ENCODE data around the gene MAP6. TPM values are rescaled to one million over a fixed set of nuclear protein-coding genes. Genes with fewer than 3 reads are reported as not detected.

The MAP6 gene
- total and polyA plus RNA-seq, 2 of the 13 experiments (the other 11 are each of a cell fraction or from before 2014, with no cell fraction given): 0.04 TPM; not detected in 1

DNA sequence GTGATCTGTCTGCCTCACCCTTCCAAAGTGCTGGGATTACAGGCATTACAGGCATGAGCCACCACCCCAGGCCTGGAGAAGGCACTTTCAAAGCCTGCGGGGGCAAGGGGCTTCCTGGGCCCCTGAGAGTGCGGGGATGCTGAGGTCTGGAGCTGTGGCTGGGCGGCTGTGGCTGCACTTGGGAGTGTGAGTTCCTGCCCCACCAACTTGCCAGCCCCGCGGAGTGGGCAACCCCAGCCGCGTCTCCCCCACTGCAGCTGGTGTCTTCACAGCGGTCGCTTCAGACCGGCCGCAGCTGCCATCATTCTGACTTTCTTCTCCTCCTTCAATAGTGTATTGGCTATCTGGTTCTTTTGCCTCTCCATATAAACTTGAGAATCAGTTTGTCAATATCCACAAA lies 10.7 kb upstream of the MAP6 start (continued):
- TF ChIP-seq ZBTB49 (CRISPR knock-in tag; IDR thresholded peaks at IDR 0.05; ENCODE audit: borderline replicate concordance): no peak

DNA sequence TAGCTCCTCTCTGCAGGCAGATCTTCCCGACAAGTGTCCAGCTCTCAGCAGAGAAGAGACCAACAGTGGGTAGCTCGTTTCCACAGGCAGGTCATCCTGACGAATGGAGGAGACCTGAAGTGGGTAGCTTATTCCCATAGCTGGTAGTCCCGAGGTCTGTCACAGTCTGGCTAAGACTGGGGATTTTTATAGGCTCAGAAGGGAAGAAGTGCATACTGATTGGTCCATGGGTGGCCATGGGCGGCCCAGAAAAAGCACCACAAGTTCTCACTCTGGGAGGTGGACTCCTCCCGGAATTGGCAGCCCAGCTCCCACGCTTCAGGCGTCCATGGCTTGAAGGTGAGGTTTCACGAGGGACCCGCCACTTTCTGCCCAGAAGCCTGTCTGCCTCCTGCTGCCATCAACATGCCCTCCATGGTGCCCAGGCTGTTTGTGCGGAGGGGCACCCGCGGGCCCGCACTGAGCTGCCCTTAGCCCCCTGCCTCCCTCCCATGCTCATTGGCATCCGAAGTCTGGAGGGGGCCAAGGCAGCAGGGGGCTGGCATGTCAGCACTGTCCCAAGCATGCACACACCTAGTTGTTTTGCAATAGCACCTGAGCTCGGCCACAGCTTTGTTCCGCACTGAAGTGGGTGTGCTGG lies 9.9 kb upstream of the MAP6 start:
- no peak overlapping the region for H2AFZ ChIP-seq (ENCODE audit: low read length)
- no peak overlapping the region for H3K9ac ChIP-seq (ENCODE audit: insufficient read depth, low read depth, low read length)
- H3K4me1 ChIP-seq (ENCODE audit: insufficient read depth, low read length): no peaks in the 10 kb centered on the region
- BruUV-seq (replicated peaks): no TSS peak
- H3K27me3 ChIP-seq (ENCODE audit: control insufficient read depth in 1 of 2, insufficient read depth in 2 of 2, low read length in 2 of 2): peaks cover 0 to 4% of the 10 kb centered on the region in 2 experiments; a peak in 1 of 5 replicates
- no peaks in the 10 kb centered on the region; a peak in 1 of 5 replicates for H3K36me3 ChIP-seq (replicated peaks in 1 of 2; ENCODE audit: control insufficient read depth in 1 of 2, insufficient read depth in 2 of 2, low read length in 2 of 2)
- ChIA-PET CTCF (ENCODE audit: low intra/inter-chr PET ratio, low total read pairs) (no interaction called here), POLR2A (no interaction called here)
- no peaks in the 10 kb centered on the region for H4K20me1 ChIP-seq (ENCODE audit: insufficient read depth, low read length)
- no peaks in the 10 kb centered on the region for H3K79me2 ChIP-seq (ENCODE audit: insufficient read depth, low read length)
- no peak overlapping the region for H3K4me3 ChIP-seq (replicated peaks in 1 of 3; ENCODE audit: insufficient read depth in 1 of 3, low read depth in 2 of 3, low read length in 3 of 3)
- H3K27ac ChIP-seq (ENCODE audit: extremely low read length, insufficient read depth, low read length): no peak overlapping the region
- ATAC-seq (no peak), FAIRE-seq (no peak), DNase-seq (ENCODE audit: low spot score) (no peak)
- in situ Hi-C loops (cut with HindIII; ENCODE audit: extremely low pct_ligation_motif_present, low pct_unique_long_range_greater_than_20kb) (no loop called here), intact Hi-C loops (cut with micrococcal nuclease; ENCODE audit: unreplicated experiment) (no loop called here)
- H3K4me2 ChIP-seq (ENCODE audit: low read depth, low read length): no peak overlapping the region
- 27% methylated on average over 10 of the region's 17 CpGs for whole genome bisulfite sequencing (ENCODE audit: low lambda C conversion rate)
- no peaks in the 10 kb centered on the region for H3K9me3 ChIP-seq (ENCODE audit: low read length)
- TF ChIP-seq, protein P1, sequence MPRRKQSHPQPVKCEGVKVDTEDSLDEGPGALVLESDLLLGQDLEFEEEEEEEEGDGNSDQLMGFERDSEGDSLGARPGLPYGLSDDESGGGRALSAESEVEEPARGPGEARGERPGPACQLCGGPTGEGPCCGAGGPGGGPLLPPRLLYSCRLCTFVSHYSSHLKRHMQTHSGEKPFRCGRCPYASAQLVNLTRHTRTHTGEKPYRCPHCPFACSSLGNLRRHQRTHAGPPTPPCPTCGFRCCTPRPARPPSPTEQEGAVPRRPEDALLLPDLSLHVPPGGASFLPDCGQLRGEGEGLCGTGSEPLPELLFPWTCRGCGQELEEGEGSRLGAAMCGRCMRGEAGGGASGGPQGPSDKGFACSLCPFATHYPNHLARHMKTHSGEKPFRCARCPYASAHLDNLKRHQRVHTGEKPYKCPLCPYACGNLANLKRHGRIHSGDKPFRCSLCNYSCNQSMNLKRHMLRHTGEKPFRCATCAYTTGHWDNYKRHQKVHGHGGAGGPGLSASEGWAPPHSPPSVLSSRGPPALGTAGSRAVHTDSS (CRISPR knock-in tag; conservative IDR thresholded peaks at IDR 0.05): no peak
- TF ChIP-seq ZNF263 (CRISPR knock-in tag; IDR thresholded peaks at IDR 0.05): no peak
- TF ChIP-seq PAWR (CRISPR knock-in tag; IDR thresholded peaks at IDR 0.05; ENCODE audit: borderline replicate concordance): no peak
- TF ChIP-seq KDM1A (CRISPR knock-in tag; IDR thresholded peaks at IDR 0.05): no peak
- TF ChIP-seq, protein P2, sequence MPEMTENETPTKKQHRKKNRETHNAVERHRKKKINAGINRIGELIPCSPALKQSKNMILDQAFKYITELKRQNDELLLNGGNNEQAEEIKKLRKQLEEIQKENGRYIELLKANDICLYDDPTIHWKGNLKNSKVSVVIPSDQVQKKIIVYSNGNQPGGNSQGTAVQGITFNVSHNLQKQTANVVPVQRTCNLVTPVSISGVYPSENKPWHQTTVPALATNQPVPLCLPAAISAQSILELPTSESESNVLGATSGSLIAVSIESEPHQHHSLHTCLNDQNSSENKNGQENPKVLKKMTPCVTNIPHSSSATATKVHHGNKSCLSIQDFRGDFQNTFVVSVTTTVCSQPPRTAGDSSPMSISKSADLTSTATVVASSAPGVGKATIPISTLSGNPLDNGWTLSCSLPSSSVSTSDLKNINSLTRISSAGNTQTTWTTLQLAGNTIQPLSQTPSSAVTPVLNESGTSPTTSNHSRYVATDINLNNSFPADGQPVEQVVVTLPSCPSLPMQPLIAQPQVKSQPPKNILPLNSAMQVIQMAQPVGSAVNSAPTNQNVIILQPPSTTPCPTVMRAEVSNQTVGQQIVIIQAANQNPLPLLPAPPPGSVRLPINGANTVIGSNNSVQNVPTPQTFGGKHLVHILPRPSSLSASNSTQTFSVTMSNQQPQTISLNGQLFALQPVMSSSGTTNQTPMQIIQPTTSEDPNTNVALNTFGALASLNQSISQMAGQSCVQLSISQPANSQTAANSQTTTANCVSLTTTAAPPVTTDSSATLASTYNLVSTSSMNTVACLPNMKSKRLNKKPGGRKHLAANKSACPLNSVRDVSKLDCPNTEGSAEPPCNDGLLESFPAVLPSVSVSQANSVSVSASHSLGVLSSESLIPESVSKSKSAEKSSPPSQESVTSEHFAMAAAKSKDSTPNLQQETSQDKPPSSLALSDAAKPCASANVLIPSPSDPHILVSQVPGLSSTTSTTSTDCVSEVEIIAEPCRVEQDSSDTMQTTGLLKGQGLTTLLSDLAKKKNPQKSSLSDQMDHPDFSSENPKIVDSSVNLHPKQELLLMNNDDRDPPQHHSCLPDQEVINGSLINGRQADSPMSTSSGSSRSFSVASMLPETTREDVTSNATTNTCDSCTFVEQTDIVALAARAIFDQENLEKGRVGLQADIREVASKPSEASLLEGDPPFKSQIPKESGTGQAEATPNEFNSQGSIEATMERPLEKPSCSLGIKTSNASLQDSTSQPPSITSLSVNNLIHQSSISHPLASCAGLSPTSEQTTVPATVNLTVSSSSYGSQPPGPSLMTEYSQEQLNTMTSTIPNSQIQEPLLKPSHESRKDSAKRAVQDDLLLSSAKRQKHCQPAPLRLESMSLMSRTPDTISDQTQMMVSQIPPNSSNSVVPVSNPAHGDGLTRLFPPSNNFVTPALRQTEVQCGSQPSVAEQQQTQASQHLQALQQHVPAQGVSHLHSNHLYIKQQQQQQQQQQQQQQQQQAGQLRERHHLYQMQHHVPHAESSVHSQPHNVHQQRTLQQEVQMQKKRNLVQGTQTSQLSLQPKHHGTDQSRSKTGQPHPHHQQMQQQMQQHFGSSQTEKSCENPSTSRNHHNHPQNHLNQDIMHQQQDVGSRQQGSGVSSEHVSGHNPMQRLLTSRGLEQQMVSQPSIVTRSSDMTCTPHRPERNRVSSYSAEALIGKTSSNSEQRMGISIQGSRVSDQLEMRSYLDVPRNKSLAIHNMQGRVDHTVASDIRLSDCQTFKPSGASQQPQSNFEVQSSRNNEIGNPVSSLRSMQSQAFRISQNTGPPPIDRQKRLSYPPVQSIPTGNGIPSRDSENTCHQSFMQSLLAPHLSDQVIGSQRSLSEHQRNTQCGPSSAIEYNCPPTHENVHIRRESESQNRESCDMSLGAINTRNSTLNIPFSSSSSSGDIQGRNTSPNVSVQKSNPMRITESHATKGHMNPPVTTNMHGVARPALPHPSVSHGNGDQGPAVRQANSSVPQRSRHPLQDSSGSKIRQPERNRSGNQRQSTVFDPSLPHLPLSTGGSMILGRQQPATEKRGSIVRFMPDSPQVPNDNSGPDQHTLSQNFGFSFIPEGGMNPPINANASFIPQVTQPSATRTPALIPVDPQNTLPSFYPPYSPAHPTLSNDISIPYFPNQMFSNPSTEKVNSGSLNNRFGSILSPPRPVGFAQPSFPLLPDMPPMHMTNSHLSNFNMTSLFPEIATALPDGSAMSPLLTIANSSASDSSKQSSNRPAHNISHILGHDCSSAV (CRISPR knock-in tag; IDR thresholded peaks at IDR 0.05; ENCODE audit: borderline replicate concordance): no peak
- no peak for TF ChIP-seq HBP1 (CRISPR knock-in tag; IDR thresholded peaks at IDR 0.05; ENCODE audit: low read depth)
